Brain microvascular endothelial cell (primary cell): ENCODE results near the gene GRK1.

ENCODE experiments used
- DNase-seq: peaks from one replicate; pipeline ENCODE4 v3.0.0-alpha.2; 2020
- H3K27ac ChIP-seq: fragments of 250-450 bp; sonication (Bioruptor Pico); 2 replicates; pipeline ENCODE4 v1.5.1; 2020; ENCODE audit warnings: mild to moderate bottlenecking, moderate library complexity
- H3K27me3 ChIP-seq: fragments of 250-450 bp; sonication (Bioruptor Pico); replicated peaks from 2 replicates; pipeline ENCODE4 v1.5.1; 2020; ENCODE audit warnings: mild to moderate bottlenecking
- H3K36me3 ChIP-seq: fragments of 250-450 bp; sonication (Bioruptor Pico); replicated peaks from 2 replicates; pipeline ENCODE4 v1.5.1; 2020; ENCODE audit warnings: mild to moderate bottlenecking
- H3K4me3 ChIP-seq: 2 replicates; pipeline ENCODE4 v1.5.1; 2011; ENCODE audit warnings: low read depth, mild to moderate bottlenecking, control low read depth, low read length, moderate library complexity
- in situ Hi-C: cut with HindIII; loops from 2 replicates; pipeline ENCODE4 v1.10.0; 2017; ENCODE audit warnings: low sequenced_read_pairs, low pct_ligation_motif_present
- TF ChIP-seq, protein P1 (sequence below): IDR thresholded peaks from 2 replicates; pipeline ENCODE4 v1.5.1; 2011; ENCODE audit warnings: low read depth, mild to moderate bottlenecking, moderate library complexity, low read length, control low read depth, inconsistent platforms; ENCODE audit errors: missing control alignments

The GRK1 gene

DNA sequence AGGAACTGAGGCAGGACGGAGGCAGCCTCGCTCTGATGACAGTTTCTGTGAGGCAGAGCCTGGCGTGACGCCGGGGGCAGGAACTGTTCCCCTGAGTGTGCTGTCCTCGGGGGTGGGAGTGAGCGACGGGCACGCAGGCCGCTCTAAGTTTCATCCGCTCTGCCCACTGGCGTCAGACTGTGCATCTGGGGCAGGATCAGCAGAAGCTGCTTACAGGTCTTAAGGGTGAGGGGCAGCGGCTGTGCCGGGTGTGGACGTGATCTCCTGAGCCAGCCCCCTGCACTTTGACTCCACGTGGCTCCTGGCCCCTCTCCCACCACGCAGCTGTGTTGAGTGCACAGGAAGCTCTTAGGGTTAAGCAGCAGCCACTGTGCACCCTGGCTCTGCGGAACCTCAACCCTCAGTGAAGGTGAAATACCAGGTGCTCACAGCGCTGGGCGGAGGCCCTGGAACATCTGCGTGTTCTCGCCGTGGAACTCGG lies 1.5 kb downstream of the GRK1 start:
- no peak for DNase-seq
- no peak overlapping the region for H3K27ac ChIP-seq
- TF ChIP-seq, protein P1, sequence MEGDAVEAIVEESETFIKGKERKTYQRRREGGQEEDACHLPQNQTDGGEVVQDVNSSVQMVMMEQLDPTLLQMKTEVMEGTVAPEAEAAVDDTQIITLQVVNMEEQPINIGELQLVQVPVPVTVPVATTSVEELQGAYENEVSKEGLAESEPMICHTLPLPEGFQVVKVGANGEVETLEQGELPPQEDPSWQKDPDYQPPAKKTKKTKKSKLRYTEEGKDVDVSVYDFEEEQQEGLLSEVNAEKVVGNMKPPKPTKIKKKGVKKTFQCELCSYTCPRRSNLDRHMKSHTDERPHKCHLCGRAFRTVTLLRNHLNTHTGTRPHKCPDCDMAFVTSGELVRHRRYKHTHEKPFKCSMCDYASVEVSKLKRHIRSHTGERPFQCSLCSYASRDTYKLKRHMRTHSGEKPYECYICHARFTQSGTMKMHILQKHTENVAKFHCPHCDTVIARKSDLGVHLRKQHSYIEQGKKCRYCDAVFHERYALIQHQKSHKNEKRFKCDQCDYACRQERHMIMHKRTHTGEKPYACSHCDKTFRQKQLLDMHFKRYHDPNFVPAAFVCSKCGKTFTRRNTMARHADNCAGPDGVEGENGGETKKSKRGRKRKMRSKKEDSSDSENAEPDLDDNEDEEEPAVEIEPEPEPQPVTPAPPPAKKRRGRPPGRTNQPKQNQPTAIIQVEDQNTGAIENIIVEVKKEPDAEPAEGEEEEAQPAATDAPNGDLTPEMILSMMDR = no peak
- H3K36me3 ChIP-seq = no peaks in the 10 kb centered on the region
- no peaks in the 10 kb centered on the region for H3K27me3 ChIP-seq
- no peak overlapping the region for H3K4me3 ChIP-seq
- in situ Hi-C loops = no loop called here

DNA sequence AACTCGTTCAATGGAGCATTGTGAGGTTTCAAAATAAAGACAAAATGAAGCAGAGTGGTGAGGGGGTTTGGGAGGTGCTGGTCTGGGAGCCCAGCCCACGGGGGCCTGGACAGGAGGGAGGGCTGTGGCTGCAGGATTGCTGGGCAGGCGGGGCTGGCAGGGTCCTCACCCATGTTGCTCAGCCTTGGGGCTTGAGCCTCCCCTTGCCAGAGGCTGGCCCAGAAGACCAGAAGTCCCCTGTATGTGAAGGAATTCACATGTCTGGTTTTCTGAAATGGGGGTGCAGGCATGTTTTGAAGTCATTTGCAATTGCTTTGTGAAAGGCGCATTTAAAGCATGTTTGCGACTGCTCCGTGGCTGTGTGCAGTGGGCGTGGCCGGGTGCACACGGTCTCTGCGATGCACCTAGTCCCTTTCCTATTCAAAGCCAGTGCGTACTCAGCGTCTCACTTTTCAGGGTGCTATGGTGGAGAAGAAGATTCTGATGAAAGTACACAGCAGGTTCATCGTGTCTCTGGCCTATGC lies 2.3 kb downstream of the GRK1 start:
- Histone ChIP-seq H3K27me3 (no peaks in the 10 kb centered on the region), H3K36me3 (no peaks in the 10 kb centered on the region), H3K4me3 (no peak overlapping the region), H3K27ac (no peak overlapping the region)
- in situ Hi-C loops = no loop called here
- TF ChIP-seq, protein P1 = no peak
- DNase-seq = no peak

DNA sequence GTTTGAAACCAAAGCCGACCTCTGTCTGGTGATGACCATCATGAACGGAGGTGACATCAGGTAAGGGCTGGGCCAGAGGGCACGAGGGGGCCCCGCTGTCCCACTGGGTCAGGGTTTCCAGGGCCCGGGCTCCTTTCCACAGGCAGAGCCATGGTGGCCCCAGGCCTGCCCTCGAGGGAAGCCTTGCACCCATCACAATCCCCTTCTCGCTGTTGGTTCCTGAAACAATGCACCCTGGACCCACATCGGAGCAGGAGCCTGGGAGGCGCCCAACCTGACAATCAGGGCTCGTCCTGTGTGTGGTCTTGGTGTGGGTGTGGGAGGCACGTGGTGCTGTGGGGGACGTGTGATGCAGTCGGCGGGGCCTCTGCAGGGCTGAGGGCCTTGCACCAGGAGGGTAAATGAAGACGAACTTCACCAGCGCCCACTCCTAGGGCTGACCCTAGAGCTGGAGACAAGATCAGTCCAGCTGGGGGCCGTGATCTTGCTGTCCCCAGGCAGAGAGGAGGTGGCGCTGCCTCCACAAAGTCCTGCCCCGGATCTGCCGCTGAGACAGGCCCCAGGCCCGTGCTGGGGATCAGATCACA lies 2.8 kb downstream of the GRK1 start:
- no peak for DNase-seq
- H3K27me3 ChIP-seq = no peaks in the 10 kb centered on the region
- H3K36me3 ChIP-seq = no peaks in the 10 kb centered on the region
- no peak overlapping the region for H3K27ac ChIP-seq
- TF ChIP-seq, protein P1 = no peak
- in situ Hi-C loops = no loop called here
- no peak overlapping the region for H3K4me3 ChIP-seq

- in situ Hi-C loops = no loop called here
- H3K27ac ChIP-seq = no peak overlapping the region
- DNase-seq = no peak
- no peak overlapping the region for H3K4me3 ChIP-seq
- no peaks in the 10 kb centered on the region for H3K27me3 ChIP-seq
- TF ChIP-seq, protein P1 = no peak
- H3K36me3 ChIP-seq = no peaks in the 10 kb centered on the region
Measured at GRCh38 chr13:113670541-113670940, 3.5 kb downstream of the GRK1 start.

DNA sequence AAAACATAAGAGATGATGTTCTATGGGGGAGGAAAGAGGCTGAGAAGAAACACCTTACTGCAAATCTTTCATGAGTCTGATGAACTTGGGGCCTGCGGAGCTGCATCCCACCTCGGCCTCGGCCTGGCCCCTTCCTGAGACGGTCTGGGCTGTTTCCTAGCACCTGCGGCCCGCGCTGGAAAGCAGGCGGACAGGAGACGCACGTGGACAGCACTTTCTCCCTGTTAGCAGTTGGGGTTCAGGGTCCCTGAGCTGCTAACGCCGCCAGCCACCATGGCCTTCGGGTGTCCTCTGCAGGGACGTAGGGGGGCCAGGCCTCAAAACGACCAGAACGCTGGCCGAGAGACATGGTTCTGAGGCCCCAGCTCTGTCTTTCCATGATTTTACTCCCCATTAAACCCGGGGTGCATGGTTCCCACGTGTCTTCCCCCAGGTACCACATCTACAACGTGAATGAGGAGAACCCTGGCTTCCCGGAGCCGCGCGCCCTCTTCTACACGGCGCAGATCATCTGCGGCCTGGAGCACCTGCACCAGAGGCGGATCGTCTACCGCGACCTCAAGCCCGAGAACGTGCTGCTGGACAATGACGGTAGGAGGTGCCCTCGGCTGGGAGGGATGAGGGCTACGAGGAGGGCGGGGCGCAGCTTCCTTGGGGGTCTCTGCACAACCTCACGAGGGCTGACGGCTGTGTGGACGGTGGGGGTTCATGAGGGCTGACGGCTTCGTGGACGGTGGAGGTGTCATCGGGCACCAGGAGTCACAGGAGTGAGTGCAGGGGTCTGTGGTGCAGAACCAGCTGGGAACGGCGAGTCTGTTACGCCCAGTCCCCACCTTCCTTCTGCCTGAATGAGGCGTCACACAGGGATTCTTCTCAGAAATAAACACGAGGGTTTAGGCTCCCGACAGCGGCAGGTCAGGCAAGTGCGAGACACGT lies 4.3 kb downstream of the GRK1 start:
- DNase-seq = no peak
- TF ChIP-seq, protein P1 = no peak

More for the DNA sequence above, 4.3 kb downstream of the GRK1 start:
- Histone ChIP-seq H3K4me3 (no peak overlapping the region), H3K27ac (no peak overlapping the region), H3K36me3 (no peaks in the 10 kb centered on the region), H3K27me3 (no peaks in the 10 kb centered on the region)
- in situ Hi-C loops = no loop called here
